Subcutaneous adipose tissue (tissue), 4 donors: Measurements from ENCODE around the gene EDN1. TPM values are rescaled to one million over a fixed set of nuclear protein-coding genes. Genes with fewer than 3 reads are reported as not detected.

Experiments used
- CTCF ChIP-seq: fragments of 450-650 bp; IDR thresholded peaks from one replicate; pipeline ENCODE4 v1.5.1; 2016; ENCODE audit warnings: low read depth, mild to moderate bottlenecking, control low read depth, antibody characterized with exemption, moderate library complexity
- total RNA-seq, 4 donors: library from RNA; depleted of rRNA; stranded (reverse); fragments of >200 nt; gene quantifications; one replicate each; pipeline ENCODE4 v1.1.0, GENCODE V29; 2016

Gene EDN1
- total RNA-seq, 4 donors from 2014 or later, result 7.7 to 23.4 (median 14.4) TPM

GRCh38 chr6:12295558-12296254 lies 5.5 kb downstream of the EDN1 start:
- TF ChIP-seq CTCF, result no peak

- no peak for TF ChIP-seq CTCF
These were observed 6.1 kb downstream of the EDN1 start for GRCh38 chr6:12296255-12296573.

- no peak for TF ChIP-seq CTCF
These were observed 6.4 kb downstream of the EDN1 start for GRCh38 chr6:12296604-12297003.

- TF ChIP-seq CTCF, result no peak
These were observed 7.3 kb downstream of the EDN1 start for GRCh38 chr6:12297363-12298016.

GRCh38 chr6:12298017-12298978 lies 8.1 kb downstream of the EDN1 start:
- TF ChIP-seq CTCF, result no peak

- no peak for TF ChIP-seq CTCF
These were observed 8.8 kb downstream of the EDN1 start for GRCh38 chr6:12298995-12299394.

- no peak for TF ChIP-seq CTCF
These were observed 10.9 kb downstream of the EDN1 start for GRCh38 chr6:12301018-12301417.
